ENCODE data around the gene LGMN.

LGMN gene

DNA sequence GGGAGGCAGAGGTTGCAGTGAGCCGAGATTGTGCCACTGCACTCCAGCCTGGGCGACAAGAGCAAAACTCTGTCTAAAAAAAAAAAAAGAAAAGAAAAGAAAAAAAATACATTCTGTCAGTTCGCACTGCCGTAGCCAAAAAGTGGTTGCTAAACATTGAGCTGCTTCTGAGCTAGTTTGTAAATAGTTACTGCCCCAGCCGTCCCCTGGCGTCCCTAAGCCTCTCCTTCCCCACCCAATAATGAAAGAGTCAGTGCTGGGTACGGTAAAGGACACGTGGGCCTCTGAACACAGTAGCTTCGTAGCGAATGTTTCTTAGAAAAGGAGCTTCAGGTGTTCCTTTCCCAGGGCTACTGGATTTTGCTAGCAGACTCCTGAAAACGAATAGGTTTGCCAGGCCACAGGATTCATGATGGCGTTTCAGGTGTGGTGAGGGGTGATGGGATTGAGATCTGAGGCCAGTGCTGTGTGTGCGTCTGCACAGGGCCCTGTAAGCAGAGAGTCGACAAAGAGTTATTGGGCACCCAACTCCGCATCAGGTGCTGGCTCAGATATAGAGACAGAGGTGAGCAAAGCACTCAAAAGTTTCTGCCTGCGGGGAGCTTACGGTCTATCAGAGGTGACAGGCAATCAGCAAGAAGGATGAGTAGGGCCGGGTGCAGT lies 94.1 kb downstream of the LGMN start:
- H3K27ac Mint-ChIP-seq: peak overlapping the region; percentile 98
- H3K36me3 Mint-ChIP-seq (ENCODE audit: low read depth): peaks cover 56% of the 10 kb centered on the region
- peak overlapping the region; percentile 99 for H3K4me3 Mint-ChIP-seq
- no peaks in the 10 kb centered on the region for H3K9me3 Mint-ChIP-seq
- H3K27me3 Mint-ChIP-seq: no peaks in the 10 kb centered on the region
- peaks cover 84% of the 10 kb centered on the region for H3K4me1 Mint-ChIP-seq (ENCODE audit: low read depth)

All from stimulated activated naive CD8-positive, alpha-beta T cell treated with anti-CD3 and anti-CD28 coated beads, Interleukin-15, Interleukin-2, amounts not matched to agents 100 ng/mL and 50 ng/mL, for 24 hours (primary cell).